ENCODE data around the gene KLF4.

Gene KLF4

DNA sequence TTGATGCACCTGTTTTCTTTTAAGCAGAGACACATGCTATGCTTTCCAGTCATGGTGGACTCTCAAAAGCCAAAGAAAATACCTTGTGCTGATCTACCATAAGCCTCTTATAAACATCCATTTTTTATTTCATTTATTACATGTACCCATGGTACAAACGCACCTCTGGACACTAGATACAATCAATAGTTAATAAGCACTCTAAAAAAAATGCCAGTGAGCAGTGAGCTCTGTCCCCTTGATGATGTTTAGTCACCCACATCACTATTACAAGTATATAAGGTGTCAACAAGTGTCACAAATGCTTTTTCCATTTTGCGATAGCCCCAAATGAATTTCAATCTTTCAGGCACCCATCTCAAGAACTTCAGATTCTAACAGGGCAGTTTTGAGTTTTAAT is 5.9 kb downstream of the KLF4 start:
- peaks cover 0 to 19% (median 10%) of the 10 kb centered on the region in 11 experiments; a peak in 13 of 22 replicates for H3K9me3 ChIP-seq (replicated peaks in 1 of 11)
- peaks cover 0 to 43% (median 31%) of the 10 kb centered on the region in 11 experiments; a peak in 15 of 22 replicates for H3K36me3 ChIP-seq
- H3K27me3 ChIP-seq, result peaks cover 0 to 36% (median 31%) of the 10 kb centered on the region in 11 experiments; a peak in 19 of 22 replicates
- no peak overlapping the region for H3K4me3 ChIP-seq
- no peak overlapping the region for H3K9ac ChIP-seq
- peaks cover 16 to 45% (median 32%) of the 10 kb centered on the region in 11 experiments; a peak in 21 of 22 replicates for H4K20me1 ChIP-seq
- H3K4me1 ChIP-seq, result peaks cover 14 to 61% (median 30%) of the 10 kb centered on the region in 10 experiments; a peak in 19 of 20 replicates
- no peak for TF ChIP-seq Cebpa-rat (IDR thresholded peaks at IDR 0.05)
- H3K4me2 ChIP-seq, result peak overlapping the region in 2 of 11 experiments; percentile 97; a peak in 4 of 22 replicates
- no peak overlapping the region for H3K27ac ChIP-seq

DNA sequence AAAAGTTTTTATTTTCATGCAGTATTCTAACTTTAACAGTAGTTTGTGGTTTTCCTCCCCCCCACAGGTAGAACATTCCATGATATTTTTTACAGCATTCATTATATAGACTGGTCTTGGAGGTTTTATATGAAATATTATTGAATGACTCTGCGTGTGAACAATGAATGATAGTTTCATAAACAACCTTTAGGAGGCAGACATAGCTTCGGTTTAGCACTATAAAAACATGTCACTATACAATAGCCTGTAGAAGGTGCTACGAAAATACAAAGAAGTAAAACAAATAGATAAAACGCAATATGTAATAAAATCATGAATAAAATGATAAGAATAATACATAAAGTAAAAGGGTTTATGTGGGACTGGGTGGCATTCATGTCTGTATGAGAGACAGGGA is 8.5 kb downstream of the KLF4 start:
- Histone ChIP-seq H3K27me3 (peaks cover 0 to 9% (median 4%) of the 10 kb centered on the region in 11 experiments; a peak in 13 of 22 replicates), H3K4me2 (peak overlapping the region in 5 of 11 experiments; percentile 8 to 56 (median 48); a peak in 6 of 22 replicates), H3K4me1 (peaks cover 0 to 40% (median 13%) of the 10 kb centered on the region in 10 experiments; a peak in 12 of 20 replicates), H3K27ac (peak overlapping the region in 4 of 11 experiments; percentile 7 to 37 (median 30); a peak in 5 of 22 replicates), H3K4me3 (no peak overlapping the region), H4K20me1 (peaks cover 0 to 18% (median 6%) of the 10 kb centered on the region in 11 experiments; a peak in 11 of 22 replicates), H3K9ac (no peak overlapping the region), H3K36me3 (peaks cover 0 to 18% (median 12%) of the 10 kb centered on the region in 11 experiments; a peak in 14 of 22 replicates), H3K9me3 (replicated peaks in 1 of 11) (no peaks in the 10 kb centered on the region)
- TF ChIP-seq Cebpa-rat (IDR thresholded peaks at IDR 0.05), result no peak

DNA sequence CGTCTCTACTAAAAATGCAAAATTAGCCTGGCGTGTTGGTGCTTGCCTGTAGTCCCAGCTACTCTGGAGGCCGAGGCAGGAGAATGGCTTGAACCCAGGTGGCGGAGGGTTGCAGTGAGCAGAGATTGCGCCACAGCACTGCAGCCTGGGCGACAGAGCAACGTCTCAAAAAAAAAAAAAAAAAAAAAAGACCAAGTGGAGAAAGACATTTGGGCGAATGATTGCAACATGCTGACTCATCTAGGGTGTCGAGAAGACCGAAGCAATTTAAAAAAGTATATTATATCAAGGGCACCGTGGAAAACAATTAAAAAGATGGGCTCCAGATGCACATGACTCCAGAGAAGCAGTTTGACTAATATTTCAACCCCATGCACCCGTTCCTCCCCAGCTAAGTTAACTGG is 9.2 kb downstream of the KLF4 start:
- H3K4me1 ChIP-seq, result peaks cover 0 to 33% (median 11%) of the 10 kb centered on the region in 10 experiments; a peak in 12 of 20 replicates
- no peak overlapping the region; a peak in 1 of 22 replicates for H3K9ac ChIP-seq
- peaks cover 0 to 3% (median 0%) of the 10 kb centered on the region in 11 experiments; a peak in 5 of 22 replicates for H3K27me3 ChIP-seq
- H3K27ac ChIP-seq, result peak overlapping the region in 4 of 11 experiments; percentile 7 to 37 (median 30); a peak in 5 of 22 replicates
- H3K4me3 ChIP-seq, result no peak overlapping the region
- TF ChIP-seq Cebpa-rat (IDR thresholded peaks at IDR 0.05), result peak in 6 of 11 experiments; percentile 21 to 69 (median 52); a peak in 8 of 22 replicates
- peaks cover 0 to 12% (median 5%) of the 10 kb centered on the region in 11 experiments; a peak in 14 of 22 replicates for H3K36me3 ChIP-seq
- peak overlapping the region in 7 of 11 experiments; percentile 8 to 56 (median 48); a peak in 12 of 22 replicates for H3K4me2 ChIP-seq
- H4K20me1 ChIP-seq, result peaks cover 0 to 12% (median 0%) of the 10 kb centered on the region in 11 experiments; a peak in 9 of 22 replicates
- H3K9me3 ChIP-seq (replicated peaks in 1 of 11), result no peaks in the 10 kb centered on the region

DNA sequence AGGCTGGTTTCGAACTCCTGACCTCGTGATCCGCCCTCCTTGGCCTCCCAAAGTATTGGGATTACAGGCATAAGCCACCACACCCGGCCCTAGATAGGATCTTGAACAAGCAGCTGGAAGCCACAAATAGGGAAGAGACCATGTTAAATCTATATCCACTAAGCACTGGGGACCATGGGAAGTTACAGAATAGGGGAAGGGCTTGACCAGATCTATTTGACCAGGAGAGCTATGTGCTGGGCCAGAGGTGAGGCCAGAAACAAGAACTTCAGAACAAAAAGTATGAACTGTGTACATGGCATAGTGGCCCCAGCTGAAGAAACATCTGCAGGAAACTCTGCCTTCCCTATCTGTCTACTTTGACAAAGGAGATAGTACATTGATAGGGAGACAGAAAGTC is 10.8 kb downstream of the KLF4 start:
- Histone ChIP-seq H4K20me1 (no peaks in the 10 kb centered on the region), H3K9me3 (replicated peaks in 1 of 11) (no peaks in the 10 kb centered on the region), H3K9ac (no peak overlapping the region), H3K27ac (no peak overlapping the region), H3K4me1 (peaks cover 0 to 22% (median 8%) of the 10 kb centered on the region in 10 experiments; a peak in 12 of 20 replicates), H3K36me3 (no peaks in the 10 kb centered on the region), H3K27me3 (no peaks in the 10 kb centered on the region), H3K4me3 (no peak overlapping the region), H3K4me2 (no peak overlapping the region)
- no peak for TF ChIP-seq Cebpa-rat (IDR thresholded peaks at IDR 0.05)

- Histone ChIP-seq H3K4me3 (no peak overlapping the region), H3K27me3 (no peaks in the 10 kb centered on the region), H3K9me3 (replicated peaks in 1 of 11) (no peaks in the 10 kb centered on the region), H3K36me3 (no peaks in the 10 kb centered on the region), H3K4me1 (peaks cover 0 to 5% (median 0%) of the 10 kb centered on the region in 10 experiments; a peak in 2 of 20 replicates), H3K4me2 (no peak overlapping the region), H4K20me1 (no peaks in the 10 kb centered on the region), H3K9ac (no peak overlapping the region), H3K27ac (no peak overlapping the region)
- no peak for TF ChIP-seq Cebpa-rat (IDR thresholded peaks at IDR 0.05)
Observed at GRCh38 chr9:107474124-107474523, 15.4 kb downstream of the KLF4 start.

DNA sequence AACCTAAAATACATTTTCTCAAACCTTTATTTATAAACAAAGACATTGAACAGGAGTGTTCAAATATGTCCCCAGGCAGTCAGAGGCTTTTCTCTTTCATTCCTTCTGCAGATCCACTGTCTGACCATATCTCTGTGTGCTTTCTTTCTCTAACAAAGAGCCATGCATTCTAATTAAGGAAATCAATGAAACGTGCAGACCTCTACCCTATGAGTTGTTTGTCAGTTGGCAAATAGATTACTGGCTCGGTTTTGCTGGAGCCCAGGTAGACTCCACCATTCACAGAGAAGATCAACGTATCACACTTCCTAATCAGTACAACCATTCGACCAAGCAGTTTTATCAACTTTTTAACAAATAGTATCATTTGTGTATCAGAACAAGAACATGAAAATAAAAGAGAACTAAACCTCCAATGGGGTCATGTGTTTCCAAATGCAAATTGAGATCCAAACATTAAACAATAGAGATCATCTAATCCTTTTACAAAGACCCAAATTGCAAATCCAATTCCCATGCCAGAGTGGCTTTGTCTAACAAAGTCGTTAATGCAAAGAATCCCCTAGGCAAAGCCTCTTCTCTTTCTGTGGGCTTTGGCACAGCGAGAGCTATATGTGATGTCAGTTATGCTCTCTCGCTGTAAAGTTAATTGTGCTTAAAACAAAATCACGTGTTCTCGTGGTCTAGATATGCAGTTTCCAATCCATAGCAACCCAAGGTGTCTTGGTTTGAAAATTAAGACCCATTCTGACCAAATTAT is 16.8 kb downstream of the KLF4 start:
- no peak overlapping the region for H3K4me2 ChIP-seq
- H3K27me3 ChIP-seq, result peaks cover 0 to under 1% (median 0%) of the 10 kb centered on the region in 11 experiments; a peak in 3 of 22 replicates
- no peaks in the 10 kb centered on the region for H3K4me1 ChIP-seq
- H3K9me3 ChIP-seq (replicated peaks in 1 of 11), result no peaks in the 10 kb centered on the region
- H3K27ac ChIP-seq, result no peak overlapping the region
- no peak for TF ChIP-seq Cebpa-rat (IDR thresholded peaks at IDR 0.05)
- H3K9ac ChIP-seq, result no peak overlapping the region
- H3K36me3 ChIP-seq, result no peaks in the 10 kb centered on the region
- no peak overlapping the region for H3K4me3 ChIP-seq
- no peaks in the 10 kb centered on the region for H4K20me1 ChIP-seq

DNA sequence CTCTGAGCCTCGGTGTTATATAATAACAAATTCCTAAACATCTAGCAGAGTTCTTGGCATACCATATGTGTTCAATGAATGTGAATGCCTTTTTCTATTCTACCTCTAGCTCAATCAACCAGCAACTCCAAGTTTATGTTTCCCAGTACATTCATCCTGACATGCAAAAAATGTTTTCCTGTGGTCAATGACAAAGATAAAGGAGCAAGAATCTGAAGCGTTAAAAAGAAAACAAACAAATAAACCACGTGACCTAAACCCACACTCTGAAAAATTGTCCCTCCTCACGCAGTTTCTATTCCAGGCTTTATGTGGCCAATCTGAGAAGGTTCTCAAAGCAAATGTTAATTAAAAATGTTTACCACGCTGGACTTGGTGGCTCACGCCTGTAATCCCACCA is 18.0 kb downstream of the KLF4 start:
- H3K4me3 ChIP-seq, result no peak overlapping the region
- no peak overlapping the region for H3K27ac ChIP-seq

GRCh38 chr9:107467416-107467815 is 22.2 kb downstream of the KLF4 start:
- Histone ChIP-seq H4K20me1 (no peaks in the 10 kb centered on the region; a peak in 1 of 22 replicates), H3K9me3 (replicated peaks in 1 of 11) (no peaks in the 10 kb centered on the region), H3K27ac (no peak overlapping the region), H3K4me3 (no peak overlapping the region), H3K36me3 (no peaks in the 10 kb centered on the region), H3K4me2 (no peak overlapping the region), H3K4me1 (peaks cover 0 to 17% (median 12%) of the 10 kb centered on the region in 10 experiments; a peak in 16 of 20 replicates), H3K9ac (no peak overlapping the region), H3K27me3 (peaks cover 28 to 39% (median 36%) of the 10 kb centered on the region in 11 experiments)
- no peak for TF ChIP-seq Cebpa-rat (IDR thresholded peaks at IDR 0.05)

More for the DNA sequence above, 18.0 kb downstream of the KLF4 start:
- H3K36me3 ChIP-seq, result no peaks in the 10 kb centered on the region
- H3K4me2 ChIP-seq, result no peak overlapping the region
- H3K9ac ChIP-seq, result no peak overlapping the region
- peaks cover 7 to 12% (median 11%) of the 10 kb centered on the region in 11 experiments for H3K27me3 ChIP-seq
- TF ChIP-seq Cebpa-rat (IDR thresholded peaks at IDR 0.05), result no peak
- no peaks in the 10 kb centered on the region for H3K9me3 ChIP-seq (replicated peaks in 1 of 11)
- H3K4me1 ChIP-seq, result no peaks in the 10 kb centered on the region
- H4K20me1 ChIP-seq, result no peaks in the 10 kb centered on the region

GRCh38 chr9:107466826-107467225 is 22.7 kb downstream of the KLF4 start:
- TF ChIP-seq Cebpa-rat (IDR thresholded peaks at IDR 0.05), result no peak
- H3K36me3 ChIP-seq, result no peaks in the 10 kb centered on the region

More at GRCh38 chr9:107466826-107467225, 22.7 kb downstream of the KLF4 start:
- H3K9me3 ChIP-seq (replicated peaks in 1 of 11), result no peaks in the 10 kb centered on the region
- H3K4me1 ChIP-seq, result peaks cover 0 to 17% (median 12%) of the 10 kb centered on the region in 10 experiments; a peak in 16 of 20 replicates
- no peak overlapping the region for H3K4me2 ChIP-seq
- H3K9ac ChIP-seq, result no peak overlapping the region
- H3K4me3 ChIP-seq, result no peak overlapping the region
- no peaks in the 10 kb centered on the region; a peak in 1 of 22 replicates for H4K20me1 ChIP-seq
- H3K27ac ChIP-seq, result no peak overlapping the region
- peaks cover 28 to 39% (median 36%) of the 10 kb centered on the region in 11 experiments for H3K27me3 ChIP-seq

All from BLaER1 treated with 17β-estradiol and CSF1 and Interleukin-3, amounts not matched to agents 10 nM and 100 nM (cell line).